GM19324 (cell line): ENCODE data around the gene PHLPP1.
A peak's percentile ranks its signal among the peaks of the same experiment; 100 is the strongest.
"Not testable (repeated sequence)": the region's sequence is repeated elsewhere in the genome, so short reads cannot be mapped to it uniquely, and the experiment has no call there.

ENCODE experiments used
- ATAC-seq: cut with Tn5 transposase; IDR thresholded peaks from one replicate; pipeline ENCODE4 v1.9.1; 2021; ENCODE audit warnings: mild to moderate bottlenecking, moderate library complexity; ENCODE audit not compliant: unreplicated experiment, low FRiP score

Gene PHLPP1

GRCh38 chr18:62799977-62800376 is 84.6 kb downstream of the PHLPP1 start:
- no peak for ATAC-seq

GRCh38 chr18:62802523-62802922 is 87.2 kb downstream of the PHLPP1 start:
- ATAC-seq = no peak

- ATAC-seq = no peak
Measured at GRCh38 chr18:62807396-62807795, 92.1 kb downstream of the PHLPP1 start.

- no peak for ATAC-seq
Measured at GRCh38 chr18:62808123-62808522, 92.8 kb downstream of the PHLPP1 start.

- not testable (repeated sequence) for ATAC-seq
Measured at GRCh38 chr18:62809445-62809844, 94.1 kb downstream of the PHLPP1 start.

- no peak for ATAC-seq
Measured at GRCh38 chr18:62809900-62810299, 94.6 kb downstream of the PHLPP1 start.

GRCh38 chr18:62810682-62811081 is 95.3 kb downstream of the PHLPP1 start:
- ATAC-seq = no peak

- no peak for ATAC-seq
Measured at GRCh38 chr18:62811674-62812073, 96.3 kb downstream of the PHLPP1 start.

GRCh38 chr18:62812242-62812641 is 96.9 kb downstream of the PHLPP1 start:
- no peak for ATAC-seq

GRCh38 chr18:62812876-62813275 is 97.5 kb downstream of the PHLPP1 start:
- ATAC-seq = no peak

- no peak for ATAC-seq
Measured at GRCh38 chr18:62814132-62814759, 98.9 kb downstream of the PHLPP1 start.

GRCh38 chr18:62825382-62825781 is 110.0 kb downstream of the PHLPP1 start:
- ATAC-seq = no peak

- no peak for ATAC-seq
Measured at GRCh38 chr18:62827397-62827796, 112.1 kb downstream of the PHLPP1 start.

GRCh38 chr18:62828091-62828640 is 112.8 kb downstream of the PHLPP1 start:
- ATAC-seq = no peak

GRCh38 chr18:62828852-62829251 is 113.5 kb downstream of the PHLPP1 start:
- no peak for ATAC-seq

- ATAC-seq = no peak
Measured at GRCh38 chr18:62829936-62830335, 114.6 kb downstream of the PHLPP1 start.

- ATAC-seq = no peak
Measured at GRCh38 chr18:62832282-62832681, 116.9 kb downstream of the PHLPP1 start.

- no peak for ATAC-seq
Measured at GRCh38 chr18:62833494-62833893, 118.2 kb downstream of the PHLPP1 start.

GRCh38 chr18:62834715-62835114 is 119.4 kb downstream of the PHLPP1 start:
- ATAC-seq = no peak

- no peak for ATAC-seq
Measured at GRCh38 chr18:62837011-62837410, 121.7 kb downstream of the PHLPP1 start.

- ATAC-seq = peak; percentile 62
Measured at GRCh38 chr18:62838475-62839098, 123.2 kb downstream of the PHLPP1 start.
